NCI-H1930 (cell line): ENCODE data around the gene ARHGAP4.

Experiments
- DNase-seq, 2 experiments: peaks; one replicate each; lab custom pipeline; 2025; lab: John Stamatoyannopoulos, UW

Gene ARHGAP4

DNA sequence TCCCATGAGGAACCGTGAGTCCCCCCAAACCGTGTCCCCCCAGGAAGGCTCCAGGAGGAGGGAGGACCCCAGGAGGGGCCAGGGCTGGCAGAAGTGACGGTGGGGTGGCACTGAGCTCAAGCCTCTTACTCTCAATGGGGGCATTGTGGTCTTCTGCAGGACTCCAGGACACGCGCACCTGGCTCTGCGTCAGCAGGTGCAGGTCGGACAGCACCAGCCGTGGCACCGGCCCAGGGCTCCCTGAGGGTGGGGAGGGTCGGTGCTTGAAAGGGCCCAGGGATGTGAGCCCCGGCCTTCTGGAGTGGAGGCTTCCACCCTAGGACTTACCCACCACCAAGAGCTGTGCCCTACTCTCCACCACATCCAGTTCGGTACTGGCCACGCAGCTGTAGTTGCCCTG lies 58.4 kb downstream of the ARHGAP4 start:
- DNase-seq: no peak

- no peak for DNase-seq
These were observed 58.9 kb downstream of the ARHGAP4 start for GRCh38 chrX:153867139-153867538.

DNA sequence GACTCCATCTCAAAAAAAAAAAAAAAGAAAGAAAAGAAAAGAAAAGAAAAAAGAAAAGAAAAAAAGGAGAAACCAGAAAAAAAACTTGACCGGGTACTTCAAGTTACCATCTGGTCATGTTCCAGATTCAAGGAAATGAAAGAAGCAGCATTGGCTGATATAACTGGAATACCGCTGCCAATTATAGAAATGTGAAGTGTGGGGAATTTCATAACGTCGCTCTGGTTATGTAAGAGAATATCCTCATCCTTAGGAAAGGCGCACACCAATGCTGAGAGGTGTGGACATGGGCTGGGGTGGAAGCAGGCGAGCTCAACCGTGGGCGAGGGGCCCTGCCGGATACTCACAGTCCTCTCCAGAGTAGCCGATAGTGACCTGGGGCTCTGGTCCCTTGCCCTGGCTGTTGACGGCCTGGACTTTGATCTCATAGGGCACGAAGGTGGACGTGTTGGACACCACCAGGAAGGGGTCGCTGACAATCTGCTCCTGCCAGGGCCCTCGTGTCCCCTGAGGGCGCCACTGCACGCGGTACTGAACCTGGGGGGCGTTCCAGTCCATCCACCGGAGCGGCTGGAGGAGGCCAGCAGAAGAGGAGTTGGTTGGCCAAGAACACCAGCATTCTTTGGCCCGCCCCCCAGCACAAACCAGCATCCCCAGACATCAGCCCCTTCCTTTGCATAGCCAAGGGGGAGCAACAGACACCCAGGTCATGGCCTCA lies 59.6 kb downstream of the ARHGAP4 start:
- DNase-seq: no peak

DNA sequence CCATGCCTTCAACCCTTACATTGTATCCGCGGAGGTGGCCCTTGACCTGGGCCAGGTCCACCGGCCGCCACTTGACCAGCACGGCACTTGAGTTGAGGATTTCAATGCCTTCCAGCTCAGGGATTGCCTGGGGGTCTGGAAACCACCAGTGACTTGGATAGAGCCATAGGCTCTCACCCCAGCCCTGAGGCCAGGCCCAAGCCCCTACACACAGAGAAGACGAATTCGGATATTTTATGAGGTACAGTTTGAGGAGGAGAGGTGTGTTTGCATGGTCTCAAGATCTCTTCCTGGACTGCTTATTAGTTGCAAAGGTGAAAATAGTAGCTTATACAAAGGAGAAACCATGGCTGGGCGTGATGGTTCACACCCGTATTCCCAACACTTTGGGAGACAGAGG lies 60.4 kb downstream of the ARHGAP4 start:
- DNase-seq: no peak

DNA sequence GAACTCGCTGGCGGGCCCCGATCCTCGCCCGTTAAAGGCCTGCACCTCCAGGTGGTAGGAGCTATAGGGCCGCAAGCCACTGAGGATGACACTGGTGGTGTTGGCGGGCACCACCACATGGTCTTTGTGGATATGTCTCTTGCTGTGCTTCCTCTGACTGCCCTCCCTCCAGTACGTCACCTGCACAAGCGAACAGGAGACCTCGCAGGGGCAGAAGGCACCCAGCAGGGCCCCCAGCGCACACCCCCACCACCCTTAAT lies 60.8 kb downstream of the ARHGAP4 start:
- DNase-seq: no peak

DNA sequence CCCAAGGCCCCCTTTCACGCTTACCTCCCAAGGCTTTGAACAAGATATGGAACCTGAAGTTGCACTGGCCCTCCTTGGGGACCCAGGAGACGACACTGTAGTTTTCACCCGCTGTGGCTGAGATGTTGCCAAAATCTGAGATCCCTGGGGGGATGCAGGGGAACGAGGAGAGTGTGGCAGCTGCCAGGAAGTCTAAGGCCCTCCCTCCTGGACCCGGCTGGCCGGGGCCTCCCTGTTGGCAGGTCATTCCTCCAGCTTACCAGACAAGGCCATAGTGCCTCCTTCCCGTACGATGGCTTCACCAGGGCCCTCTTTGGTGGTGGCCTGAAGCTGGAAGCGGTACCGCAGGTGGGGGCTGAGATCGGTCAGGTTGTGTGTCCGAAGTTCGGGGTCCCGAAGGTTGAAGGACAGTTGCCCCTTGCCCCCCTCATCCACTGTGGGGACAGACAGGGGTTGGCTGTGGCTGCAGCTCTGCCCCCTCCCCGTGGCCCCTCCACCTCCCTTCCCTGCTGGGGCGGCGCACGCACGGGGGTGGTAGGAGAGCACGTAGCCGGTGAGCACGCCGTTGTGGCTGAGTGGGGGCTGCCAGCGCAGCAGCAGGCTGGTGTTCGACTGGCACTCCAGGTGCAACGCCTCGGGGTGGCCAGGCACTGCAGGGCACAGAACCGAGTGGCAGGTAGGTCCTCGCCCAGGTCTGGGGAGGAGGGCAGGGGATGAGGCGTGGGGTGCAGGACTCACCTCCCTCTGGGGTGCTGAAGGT lies 61.3 kb downstream of the ARHGAP4 start:
- no peak for DNase-seq

DNA sequence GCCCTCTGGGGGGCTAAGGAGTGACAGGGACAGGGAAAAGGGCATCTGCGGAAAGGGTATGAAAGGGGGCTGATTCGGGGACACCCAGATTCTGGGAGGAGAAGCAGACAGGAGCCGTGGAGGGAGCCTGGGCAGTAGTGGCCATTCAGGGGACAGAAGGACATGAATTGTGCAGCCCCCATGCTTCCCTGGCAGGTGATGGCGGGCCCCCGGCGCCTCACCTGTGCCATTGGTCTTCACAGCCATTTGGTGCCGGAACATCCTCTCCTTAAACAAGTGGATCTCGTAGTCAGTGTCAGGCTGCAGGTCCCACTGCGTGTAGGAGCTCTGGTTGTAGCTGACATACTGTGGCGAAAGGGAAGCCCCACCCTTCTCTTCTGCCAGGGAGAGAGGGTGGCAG lies 62.0 kb downstream of the ARHGAP4 start:
- no peak for DNase-seq

DNA sequence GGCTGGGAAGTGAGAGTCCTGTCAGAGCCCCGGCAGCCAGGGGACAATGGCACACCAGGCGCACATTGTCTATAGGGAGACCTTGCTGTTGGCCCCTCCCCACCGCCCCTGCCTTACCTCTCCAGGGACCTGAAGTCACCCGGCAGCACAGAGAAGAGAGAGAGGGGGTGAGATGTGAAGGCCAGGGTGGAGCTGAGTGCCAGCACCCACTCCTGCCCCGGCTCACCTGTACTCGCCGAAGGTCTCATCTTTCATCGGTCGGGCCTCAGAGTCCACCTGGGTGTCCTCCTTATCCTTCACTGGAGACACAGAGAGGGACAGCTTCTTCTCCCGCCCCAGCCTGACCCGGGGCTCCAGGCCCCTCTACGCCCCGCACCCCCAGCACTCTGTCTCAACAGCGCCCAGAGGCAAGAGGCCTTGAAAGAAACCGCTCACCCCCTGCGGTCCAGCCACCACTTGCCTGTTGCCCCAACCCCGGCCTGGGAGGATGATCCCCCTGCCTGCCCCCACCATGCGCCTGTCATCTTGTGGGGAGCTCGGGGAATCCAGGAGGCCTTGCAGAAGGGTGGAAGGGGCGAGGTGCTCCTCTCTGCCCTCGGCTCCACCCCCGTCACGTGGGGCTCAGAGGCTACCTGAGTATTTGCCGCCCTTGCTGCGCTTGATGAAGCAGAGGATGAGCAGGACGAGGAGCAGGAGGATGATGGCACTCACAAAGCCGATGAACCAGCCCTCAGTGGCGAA lies 62.6 kb downstream of the ARHGAP4 start:
- DNase-seq: no peak

DNA sequence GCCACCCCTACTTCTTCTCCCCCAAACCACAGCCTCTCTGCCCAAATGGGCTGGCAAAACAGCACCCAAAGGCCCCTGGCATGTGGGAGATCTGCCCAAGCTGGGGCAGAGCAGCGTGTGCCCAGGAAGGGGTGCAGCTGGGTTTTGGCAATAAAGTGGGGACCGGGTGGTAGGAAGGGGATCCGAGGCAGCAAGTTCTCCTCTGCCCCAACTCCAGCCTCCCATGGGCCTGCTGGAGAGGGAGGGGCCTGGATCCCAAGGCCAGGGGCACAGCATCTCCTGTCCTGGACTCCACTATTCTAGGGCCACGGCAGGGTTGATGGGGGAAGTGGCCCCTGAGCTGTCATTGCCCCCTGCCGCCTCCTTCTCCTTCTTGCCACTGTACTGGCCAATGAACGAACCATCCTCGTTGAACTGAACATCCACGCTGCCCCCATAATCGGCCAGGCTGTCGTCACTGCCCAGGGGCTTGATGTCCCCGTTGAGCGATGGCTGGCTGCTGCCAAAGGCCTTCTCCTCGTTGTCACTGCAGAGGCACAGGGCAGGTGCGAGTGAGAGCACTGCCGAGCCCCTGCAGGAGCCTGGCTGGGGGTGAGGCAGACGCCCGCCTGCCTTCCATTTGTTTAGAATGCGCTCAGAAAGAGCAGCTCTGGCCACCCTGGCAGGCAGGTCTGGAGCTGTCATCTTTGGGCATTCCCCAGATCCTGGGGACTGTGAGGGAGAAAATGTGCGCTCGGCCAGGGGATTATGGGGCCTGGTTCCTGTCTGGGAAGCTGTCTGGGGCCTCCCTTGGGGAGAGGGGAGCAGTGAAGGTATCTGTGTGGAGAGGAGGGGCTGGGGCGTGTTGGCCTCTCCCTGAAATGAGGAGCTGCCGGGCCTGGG lies 63.5 kb downstream of the ARHGAP4 start:
- DNase-seq: no peak

DNA sequence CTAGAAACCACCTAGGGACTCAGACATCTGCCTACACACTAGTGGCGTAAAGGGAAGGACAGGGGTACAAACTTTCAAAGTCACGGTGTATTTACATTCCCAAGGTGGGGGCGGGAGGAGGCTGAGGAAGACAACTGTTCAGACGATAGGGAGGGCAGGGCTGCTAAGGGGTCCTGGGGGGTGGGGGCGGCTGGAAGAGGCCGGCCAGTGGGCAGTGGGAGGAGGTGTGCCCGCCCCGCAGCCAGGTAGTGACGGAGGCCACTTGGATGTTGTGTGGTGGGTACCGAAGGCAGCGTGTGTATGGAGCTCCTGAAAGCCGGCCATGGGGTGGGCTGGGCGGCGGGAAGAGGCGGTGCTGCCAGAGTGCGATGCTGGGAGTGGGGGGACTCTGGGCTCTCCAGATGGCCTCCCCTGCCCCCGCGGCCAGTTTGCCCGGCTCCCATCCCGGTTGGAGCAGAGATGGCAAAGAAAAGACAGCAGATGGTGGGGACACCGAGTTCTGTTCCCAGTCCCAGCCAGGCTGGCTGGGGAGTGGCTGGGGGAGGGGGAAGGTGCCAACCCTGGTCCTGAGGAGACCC lies 64.2 kb downstream of the ARHGAP4 start:
- DNase-seq: no peak

- no peak for DNase-seq
These were observed 64.9 kb downstream of the ARHGAP4 start for GRCh38 chrX:153861151-153861550.
